CD4-positive, alpha-beta T cell treated with Interleukin-12 subunit alpha and Interleukin-12 subunit beta, for 1 hour (primary cell): ENCODE measurements around the gene TYRP1.

Experiments used
- DNase-seq: peaks from one replicate; pipeline ENCODE4 v3.0.0-alpha.2; 2020

Gene TYRP1

GRCh38 chr9:12698266-12698665 is 5.1 kb downstream of the TYRP1 start:
- DNase-seq: no peak

- no peak for DNase-seq
Measured at GRCh38 chr9:12698986-12699385, 5.8 kb downstream of the TYRP1 start.

DNA sequence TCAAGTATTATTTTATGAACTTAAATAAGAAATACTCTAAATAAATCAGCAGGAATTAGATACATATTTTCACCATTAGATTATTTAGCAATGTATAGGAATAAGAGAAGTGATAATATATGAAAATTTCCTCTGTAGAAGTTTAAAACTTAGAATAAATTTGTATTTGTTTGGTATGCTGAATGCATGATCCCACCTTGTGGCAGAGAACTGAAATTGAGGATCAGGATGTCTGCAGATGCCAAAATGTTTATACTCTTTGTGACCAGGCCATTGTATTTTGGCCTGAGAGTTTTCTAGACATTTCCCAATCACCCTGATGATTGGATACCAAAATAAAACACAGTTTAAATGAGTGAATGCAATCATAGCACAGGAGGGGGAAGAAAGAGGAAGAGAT is 6.3 kb downstream of the TYRP1 start:
- no peak for DNase-seq

GRCh38 chr9:12701126-12701525 is 7.9 kb downstream of the TYRP1 start:
- no peak for DNase-seq

DNA sequence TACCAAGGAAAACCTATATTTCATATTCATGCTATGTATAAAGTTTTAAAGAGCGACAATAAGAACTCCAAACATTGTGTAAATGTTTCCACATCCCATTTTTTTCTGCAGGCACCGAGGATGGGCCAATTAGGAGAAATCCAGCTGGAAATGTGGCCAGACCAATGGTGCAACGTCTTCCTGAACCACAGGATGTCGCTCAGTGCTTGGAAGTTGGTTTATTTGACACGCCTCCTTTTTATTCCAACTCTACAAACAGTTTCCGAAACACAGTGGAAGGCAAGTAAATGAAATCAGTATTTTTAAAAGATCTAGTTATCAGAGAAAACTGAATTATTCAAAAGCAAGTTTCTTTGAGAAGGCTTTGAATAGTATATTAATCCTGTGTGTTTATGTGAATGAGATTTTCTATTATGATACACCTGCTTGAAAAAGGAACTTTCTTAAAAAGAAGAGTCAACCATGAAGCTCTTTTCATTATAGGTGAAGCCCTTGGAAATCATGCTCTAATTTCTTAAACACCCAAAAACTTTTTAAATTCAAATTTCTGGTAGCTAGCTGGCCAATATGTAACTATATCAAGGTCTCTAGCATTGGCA is 9.1 kb downstream of the TYRP1 start:
- no peak for DNase-seq

- DNase-seq: no peak
Measured at GRCh38 chr9:12703996-12704395, 10.8 kb downstream of the TYRP1 start.

- no peak for DNase-seq
Measured at GRCh38 chr9:12705738-12706391, 12.7 kb downstream of the TYRP1 start.

DNA sequence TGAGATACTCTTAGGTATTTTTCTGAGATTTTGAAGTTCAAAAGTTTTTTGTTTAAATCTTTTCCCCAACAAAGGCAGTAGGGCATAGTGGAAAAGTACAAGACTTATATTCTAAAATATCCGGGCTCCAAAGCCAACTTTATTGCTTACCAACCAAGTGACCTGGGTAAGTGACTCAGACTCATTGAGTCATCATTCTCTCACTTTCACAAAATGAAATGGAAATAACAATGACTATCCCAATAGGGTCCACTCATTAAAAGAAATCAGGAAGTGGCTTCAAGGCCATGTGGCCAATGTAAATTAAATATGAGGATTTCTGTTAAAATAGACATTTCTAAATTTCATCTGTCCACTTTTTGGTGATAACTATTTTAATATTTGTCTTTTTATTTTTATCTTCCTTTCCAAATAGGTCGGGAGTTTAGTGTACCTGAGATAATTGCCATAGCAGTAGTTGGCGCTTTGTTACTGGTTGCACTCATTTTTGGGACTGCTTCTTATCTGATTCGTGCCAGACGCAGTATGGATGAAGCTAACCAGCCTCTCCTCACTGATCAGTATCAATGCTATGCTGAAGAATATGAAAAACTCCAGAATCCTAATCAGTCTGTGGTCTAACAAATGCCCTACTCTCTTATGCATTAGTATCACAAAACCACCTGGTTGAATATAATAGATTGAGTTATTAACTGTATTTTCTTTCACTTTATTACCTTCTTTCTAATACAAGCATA is 15.5 kb downstream of the TYRP1 start:
- DNase-seq: no peak

DNA sequence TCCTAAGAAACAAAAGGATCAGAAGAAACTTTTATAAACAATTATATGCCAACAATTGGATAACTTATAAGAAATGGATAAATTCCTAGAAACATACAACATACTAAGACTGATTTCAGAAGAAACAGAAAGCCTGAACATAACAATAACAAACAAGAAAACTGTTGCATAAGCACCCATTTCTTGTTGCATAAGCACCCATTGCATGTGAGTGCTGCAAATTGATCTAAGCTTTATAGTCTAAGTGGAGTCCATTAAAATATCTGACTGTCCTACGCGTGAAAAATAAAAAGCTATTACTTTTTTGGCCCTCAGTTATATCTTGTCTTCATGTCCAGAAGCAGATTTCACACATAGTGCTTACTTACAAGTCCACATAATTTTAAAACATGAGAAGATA is 19.3 kb downstream of the TYRP1 start:
- no peak for DNase-seq

DNA sequence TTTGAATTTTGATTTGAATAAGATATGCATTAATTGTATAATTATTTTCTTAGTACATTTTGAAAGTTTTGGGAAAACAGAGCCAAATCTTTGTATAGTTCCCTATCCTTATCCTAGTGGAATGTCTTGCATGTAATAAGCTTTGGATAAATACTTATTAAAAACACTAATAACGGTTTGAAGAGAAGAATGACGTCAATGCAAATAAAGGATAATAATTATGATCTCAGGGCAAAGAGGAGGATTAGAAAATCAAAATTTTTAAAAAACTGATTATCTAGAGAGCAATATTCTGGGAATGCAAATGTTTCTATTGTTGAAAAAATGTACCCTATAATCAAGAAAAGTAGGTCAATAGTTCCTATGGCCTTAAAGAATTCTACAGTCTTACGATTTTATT is 22.1 kb downstream of the TYRP1 start:
- no peak for DNase-seq

DNA sequence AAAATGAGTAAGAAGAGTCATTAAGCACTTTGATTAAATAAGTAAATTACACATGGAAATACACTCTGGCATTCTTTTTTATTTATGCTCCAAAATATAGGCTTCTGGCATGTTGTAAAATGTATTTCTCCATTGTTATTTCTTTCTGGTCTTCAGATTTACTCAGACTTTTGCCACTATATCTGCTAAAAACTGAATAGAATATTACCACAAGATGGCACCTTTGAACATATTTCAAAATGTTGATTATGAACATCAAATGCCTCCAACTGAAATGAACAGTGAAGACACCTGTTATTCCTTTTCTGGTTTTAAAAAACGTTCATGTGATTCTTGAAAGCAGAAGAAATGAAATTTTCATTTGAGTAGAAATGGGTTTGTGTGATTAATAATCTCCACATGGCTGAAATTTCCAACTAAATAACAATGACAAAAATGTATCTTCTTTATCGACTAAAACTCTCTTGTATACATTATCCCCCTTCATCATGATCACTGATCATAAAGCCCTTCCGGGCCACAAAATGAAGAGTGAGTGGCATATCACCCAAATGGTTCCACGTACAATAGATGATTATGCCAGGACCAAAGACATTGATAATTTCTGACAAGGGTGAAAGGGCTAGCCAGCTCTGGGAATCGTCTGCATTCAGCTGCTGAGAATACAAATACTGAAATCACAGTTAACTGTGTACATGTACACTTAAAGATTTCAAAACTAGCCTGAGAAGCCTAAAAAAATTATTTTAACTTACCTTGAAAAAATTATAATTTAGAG is 23.8 kb downstream of the TYRP1 start:
- no peak for DNase-seq

- no peak for DNase-seq
Measured at GRCh38 chr9:12717907-12718306, 24.7 kb downstream of the TYRP1 start.

DNA sequence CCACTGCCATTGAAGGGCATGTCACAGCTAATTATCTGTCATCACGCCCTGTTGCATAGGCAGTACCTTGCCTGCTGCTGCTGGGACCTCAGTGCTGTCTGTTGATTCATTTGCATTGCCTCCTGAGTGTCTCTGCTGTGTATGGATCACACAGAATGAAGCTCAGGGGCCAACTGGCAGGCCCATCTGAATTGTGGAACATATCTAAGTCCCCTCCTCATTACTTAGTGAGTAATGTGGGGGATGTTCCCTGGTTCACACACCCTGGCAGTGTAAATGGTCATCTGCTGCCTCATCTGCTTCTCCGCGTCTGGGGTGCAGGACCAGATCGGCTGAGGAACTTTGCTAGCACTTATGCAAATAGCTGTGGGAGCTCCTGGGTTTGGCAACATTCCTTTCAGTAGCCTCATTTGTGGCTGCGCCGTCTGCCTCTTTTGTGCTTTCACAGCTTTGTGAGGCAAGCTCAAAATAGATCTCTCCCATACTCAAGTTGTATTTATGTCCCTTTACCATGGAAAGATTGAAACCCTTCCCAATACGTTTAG is 25.4 kb downstream of the TYRP1 start:
- DNase-seq: no peak

GRCh38 chr9:12719431-12719830 is 26.2 kb downstream of the TYRP1 start:
- DNase-seq: no peak

DNA sequence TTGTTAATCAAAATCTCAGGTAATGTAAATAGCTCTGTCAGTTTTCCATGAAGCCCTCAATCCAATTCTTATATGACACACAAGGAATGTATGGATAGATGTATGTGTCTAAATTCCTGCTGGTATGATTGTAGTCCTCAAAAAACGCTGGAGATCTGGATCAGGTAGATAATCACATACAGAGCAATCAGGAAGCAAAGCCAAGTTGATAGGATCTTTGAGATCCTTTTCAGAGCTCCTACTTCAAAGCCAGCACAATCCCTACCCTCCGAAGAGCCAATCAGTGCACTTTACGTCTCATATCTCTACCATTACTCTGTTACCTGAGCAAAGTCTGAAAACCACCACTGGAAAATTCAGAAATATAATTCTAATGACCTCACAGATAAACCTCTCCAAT is 27.4 kb downstream of the TYRP1 start:
- no peak for DNase-seq

DNA sequence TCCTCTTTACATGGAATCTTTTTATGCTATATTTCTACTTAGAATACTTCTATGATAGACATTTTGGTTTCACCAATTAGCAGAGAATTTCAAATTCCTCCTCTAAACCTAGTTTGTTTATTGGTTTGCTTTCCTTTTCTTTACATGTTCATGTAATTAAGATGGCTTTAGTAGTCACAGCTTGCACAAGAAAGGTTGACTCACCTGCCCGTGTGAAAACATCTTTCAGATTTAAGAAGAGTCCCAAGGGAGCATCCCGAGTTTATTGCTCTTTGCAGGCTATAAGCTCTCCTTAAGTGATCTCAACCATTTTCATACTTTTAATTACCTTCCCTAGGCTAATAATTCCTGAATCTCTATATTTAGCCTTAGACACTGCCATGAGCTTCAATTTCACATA is 28.9 kb downstream of the TYRP1 start:
- DNase-seq: no peak

DNA sequence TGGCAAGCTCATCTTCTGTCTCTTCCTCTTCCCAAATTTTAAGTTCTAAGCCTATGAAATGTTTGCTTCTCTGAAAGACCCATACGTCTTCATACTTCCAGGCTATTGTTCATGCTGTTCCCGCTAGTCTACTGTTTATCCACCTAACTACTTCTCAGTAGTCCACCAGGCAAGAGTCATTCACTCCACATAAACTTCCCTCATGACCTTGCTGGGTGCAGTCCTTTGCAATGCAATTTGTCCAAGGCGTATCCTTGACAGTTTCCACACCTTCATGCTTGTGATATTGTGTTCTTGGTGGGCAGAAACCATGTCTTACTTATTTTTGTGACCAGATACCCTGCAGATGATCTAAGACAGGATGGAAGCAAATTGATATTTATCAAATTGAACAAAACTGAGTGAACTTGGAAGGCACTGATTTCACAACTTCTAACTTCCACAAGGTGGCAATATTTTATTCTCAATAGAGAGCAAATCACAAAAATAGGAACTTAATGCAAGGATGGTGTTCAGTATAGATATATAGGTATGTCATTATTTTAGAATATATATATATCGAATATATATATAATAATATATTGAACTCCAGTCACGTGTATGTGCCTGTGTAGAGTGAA is 30.3 kb downstream of the TYRP1 start:
- DNase-seq: no peak

- no peak for DNase-seq
Measured at GRCh38 chr9:12726795-12727194, 33.6 kb downstream of the TYRP1 start.

- DNase-seq: no peak
Measured at GRCh38 chr9:12730198-12730597, 37.0 kb downstream of the TYRP1 start.

DNA sequence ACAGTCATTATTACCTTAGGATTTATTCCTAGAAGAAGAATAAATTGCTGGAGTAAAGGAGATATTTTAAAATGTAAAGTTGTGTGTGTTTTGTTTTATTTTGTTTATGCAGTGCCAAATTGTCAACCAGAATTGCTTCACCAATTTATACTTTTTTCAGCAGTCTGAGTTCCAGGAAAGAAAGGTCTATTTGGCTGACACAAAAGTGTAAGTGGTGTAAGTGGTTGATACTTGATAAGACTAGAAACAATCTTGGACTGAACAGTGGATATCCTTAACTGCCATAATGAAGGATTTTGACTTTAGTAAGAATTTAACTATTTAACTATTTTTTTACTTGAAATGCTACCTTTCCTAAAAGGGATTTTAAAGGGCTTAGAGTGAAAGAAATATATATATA is 37.7 kb downstream of the TYRP1 start:
- DNase-seq: no peak

GRCh38 chr9:12732971-12733370 is 39.8 kb downstream of the TYRP1 start:
- DNase-seq: no peak

- no peak for DNase-seq
Measured at GRCh38 chr9:12735665-12736064, 42.5 kb downstream of the TYRP1 start.

GRCh38 chr9:12737871-12738270 is 44.7 kb downstream of the TYRP1 start:
- DNase-seq: no peak
